Ascending aorta (tissue), 2 donors: ENCODE results near the gene SYTL3. TPM values are rescaled to one million over a fixed set of nuclear protein-coding genes. Genes with fewer than 3 reads are reported as not detected.

Experiments used
- DNase-seq, 2 donors: peaks; one replicate each; pipeline ENCODE4 v3.0.0-alpha.2; 2019; ENCODE audit warnings: low spot score in 2 of 2
- H3K27ac ChIP-seq, 2 donors: fragments of 200-600 bp; sonication (generic); one replicate each; pipeline ENCODE4 v1.5.1; 2016 to 2017; ENCODE audit warnings: mild to moderate bottlenecking in 1 of 2
- H3K27me3 ChIP-seq: fragments of 200-600 bp; sonication (generic); one replicate; pipeline ENCODE4 v1.5.1; 2017
- H3K36me3 ChIP-seq, 2 donors: fragments of 200-600 bp; sonication (generic); one replicate each; pipeline ENCODE4 v1.5.1; 2016
- H3K4me1 ChIP-seq, 2 donors: fragments of 200-600 bp; sonication (generic); one replicate each; pipeline ENCODE4 v1.5.1; 2016 to 2017; ENCODE audit warnings: mild to moderate bottlenecking in 1 of 2
- H3K4me3 ChIP-seq, 2 donors: fragments of 200-600 bp; sonication (generic); one replicate each; pipeline ENCODE4 v1.5.1; 2016 to 2017; ENCODE audit warnings: mild to moderate bottlenecking in 1 of 2
- H3K9me3 ChIP-seq, 2 donors: fragments of 200-600 bp; sonication (generic); one replicate each; pipeline ENCODE4 v1.5.1; 2016
- CTCF ChIP-seq, 3 experiments: fragments of 200-600 bp in 2 of 3; fragments of 450-650 bp in 1 of 3; sonication (generic) in 2 of 3; IDR thresholded peaks; one replicate each; pipeline ENCODE4 v1.5.1; 2016 to 2019; ENCODE audit warnings: antibody characterized with exemption in 3 of 3, mild to moderate bottlenecking in 1 of 3, moderate library complexity in 1 of 3
- intact Hi-C: fragments of 100-400 bp; cut with DNase I; formaldehyde crosslinking; loops from one replicate; pipeline ENCODE4 v1.15.1; 2023
- total RNA-seq: library from RNA; depleted of rRNA; stranded (reverse); fragments of >200 nt; gene quantifications from one replicate; pipeline ENCODE4 v1.1.0, GENCODE V29; 2016

The SYTL3 gene
- total RNA-seq, 1 donor from 2014 or later = 4.7 TPM

- Histone ChIP-seq H3K27ac (no peak overlapping the region), H3K9me3 (peaks cover 0 to 17% of the 10 kb centered on the region in 2 donors), H3K36me3 (no peaks in the 10 kb centered on the region), H3K4me1 (no peaks in the 10 kb centered on the region), H3K4me3 (no peak overlapping the region), H3K27me3 (no peaks in the 10 kb centered on the region)
- no peak for DNase-seq
- intact Hi-C loops = no loop called here
- TF ChIP-seq CTCF (IDR thresholded peaks at IDR 0.05) = no peak
Measured at GRCh38 chr6:158729906-158730540, 80.2 kb downstream of the SYTL3 start.

DNA sequence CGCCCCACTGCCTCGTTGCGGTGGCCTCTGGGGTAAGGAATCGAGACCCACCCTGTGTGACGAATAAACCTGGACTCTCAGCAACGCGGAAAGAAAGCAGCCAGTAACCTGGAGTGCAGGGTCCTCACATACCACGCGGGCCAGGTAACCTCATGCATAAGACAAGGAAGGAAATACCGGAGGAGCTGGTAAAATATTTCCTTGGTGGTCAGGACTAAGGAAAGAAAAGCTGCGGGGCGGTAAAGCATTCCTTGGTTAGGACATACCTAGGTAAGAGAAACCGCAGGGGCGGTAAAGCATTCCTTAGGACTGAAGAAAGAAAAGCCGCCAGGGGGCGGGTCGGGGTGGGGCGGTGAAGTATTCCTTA, 80.7 kb downstream of the SYTL3 start:
- Histone ChIP-seq H3K4me1 (no peaks in the 10 kb centered on the region), H3K4me3 (no peak overlapping the region), H3K36me3 (no peaks in the 10 kb centered on the region), H3K27ac (no peak overlapping the region), H3K27me3 (no peaks in the 10 kb centered on the region), H3K9me3 (peaks cover 0 to 17% of the 10 kb centered on the region in 2 donors)
- no peak for DNase-seq
- intact Hi-C loops = no loop called here
- no peak for TF ChIP-seq CTCF (IDR thresholded peaks at IDR 0.05)

GRCh38 chr6:158735009-158735408, 85.2 kb downstream of the SYTL3 start:
- no peaks in the 10 kb centered on the region for H3K4me1 ChIP-seq
- H3K4me3 ChIP-seq = no peak overlapping the region
- no peak for TF ChIP-seq CTCF (IDR thresholded peaks at IDR 0.05)

GRCh38 chr6:158737082-158737709, 87.3 kb downstream of the SYTL3 start:
- Histone ChIP-seq H3K36me3 (no peaks in the 10 kb centered on the region), H3K4me3 (no peak overlapping the region), H3K27me3 (no peaks in the 10 kb centered on the region)

More at GRCh38 chr6:158735009-158735408, 85.2 kb downstream of the SYTL3 start:
- intact Hi-C loops = no loop called here
- Histone ChIP-seq H3K27me3 (no peaks in the 10 kb centered on the region), H3K27ac (no peak overlapping the region), H3K36me3 (no peaks in the 10 kb centered on the region), H3K9me3 (peaks cover 0 to 16% of the 10 kb centered on the region in 2 donors)
- no peak for DNase-seq

More at GRCh38 chr6:158737082-158737709, 87.3 kb downstream of the SYTL3 start:
- TF ChIP-seq CTCF (IDR thresholded peaks at IDR 0.05) = no peak
- no peaks in the 10 kb centered on the region for H3K4me1 ChIP-seq
- intact Hi-C loops = no loop called here
- no peak for DNase-seq
- no peak overlapping the region for H3K27ac ChIP-seq
- H3K9me3 ChIP-seq = peaks cover 0 to 10% of the 10 kb centered on the region in 2 donors
